Ishikawa (cell line): ENCODE data around the gene RHBDF2.

Source experiments
- CEBPB ChIP-seq: IDR thresholded peaks from 2 replicates; pipeline ENCODE4 v1.6.1; 2012
- CREB1 ChIP-seq: IDR thresholded peaks from 2 replicates; pipeline ENCODE4 v1.6.1; 2012; ENCODE audit warnings: low read depth
- EGR1 ChIP-seq: IDR thresholded peaks from 2 replicates; pipeline ENCODE4 v1.6.1; 2012
- EP300 ChIP-seq: IDR thresholded peaks from 2 replicates; pipeline ENCODE4 v1.6.1; 2012; ENCODE audit warnings: borderline replicate concordance
- FOXM1 ChIP-seq: IDR thresholded peaks from 2 replicates; pipeline ENCODE4 v1.6.1; 2012; ENCODE audit warnings: low read depth, borderline replicate concordance
- MAX ChIP-seq: IDR thresholded peaks from 2 replicates; pipeline ENCODE4 v1.6.1; 2012
- NFIC ChIP-seq: IDR thresholded peaks from 2 replicates; pipeline ENCODE4 v1.6.1; 2012
- RAD21 ChIP-seq: IDR thresholded peaks from 2 replicates; pipeline ENCODE4 v1.6.1; 2012; ENCODE audit warnings: low read depth
- REST ChIP-seq: IDR thresholded peaks from 2 replicates; pipeline ENCODE4 v1.6.1; 2012; ENCODE audit warnings: low read depth, mild to moderate bottlenecking
- TAF1 ChIP-seq: IDR thresholded peaks from 2 replicates; pipeline ENCODE4 v1.6.1; 2012; ENCODE audit warnings: low read depth, mild to moderate bottlenecking
- TCF12 ChIP-seq: IDR thresholded peaks from 2 replicates; pipeline ENCODE4 v1.6.1; 2012; ENCODE audit warnings: low read depth
- TEAD4 ChIP-seq: IDR thresholded peaks from 2 replicates; pipeline ENCODE4 v1.6.1; 2012
- USF1 ChIP-seq: IDR thresholded peaks from 2 replicates; pipeline ENCODE4 v1.6.1; 2012
- YY1 ChIP-seq: IDR thresholded peaks from 2 replicates; pipeline ENCODE4 v1.6.1; 2012; ENCODE audit warnings: low read depth
- ZBTB7A ChIP-seq: IDR thresholded peaks from 2 replicates; pipeline ENCODE4 v1.6.1; 2012; ENCODE audit warnings: low read depth

Gene RHBDF2

GRCh38 chr17:76481071-76481655 is 20.1 kb downstream of the RHBDF2 start:
- TF ChIP-seq EGR1 = no peak
- TF ChIP-seq FOXM1 = no peak
- no peak for TF ChIP-seq MAX
- no peak for TF ChIP-seq RAD21
- TF ChIP-seq EP300 = no peak
- TF ChIP-seq YY1 = no peak
- TF ChIP-seq CEBPB = no peak
- no peak for TF ChIP-seq NFIC
- TF ChIP-seq TAF1 = no peak
- no peak for TF ChIP-seq USF1
- TF ChIP-seq TCF12 = no peak
- no peak for TF ChIP-seq CREB1
- TF ChIP-seq ZBTB7A = no peak
- no peak for TF ChIP-seq REST
- TF ChIP-seq TEAD4 = no peak

GRCh38 chr17:76480632-76481031 is 20.6 kb downstream of the RHBDF2 start:
- TF ChIP-seq EGR1 = no peak
- no peak for TF ChIP-seq TCF12
- no peak for TF ChIP-seq TEAD4
- no peak for TF ChIP-seq CREB1
- no peak for TF ChIP-seq TAF1
- TF ChIP-seq EP300 = no peak
- TF ChIP-seq REST = no peak
- TF ChIP-seq FOXM1 = no peak
- TF ChIP-seq MAX = no peak
- no peak for TF ChIP-seq USF1
- TF ChIP-seq YY1 = no peak
- TF ChIP-seq ZBTB7A = no peak
- TF ChIP-seq CEBPB = no peak
- no peak for TF ChIP-seq RAD21
- TF ChIP-seq NFIC = no peak

GRCh38 chr17:76479515-76480060 is 21.6 kb downstream of the RHBDF2 start:
- TF ChIP-seq EGR1 (no peak), EP300 (no peak), ZBTB7A (no peak), CREB1 (no peak), USF1 (no peak), REST (no peak), CEBPB (no peak), MAX (no peak), TAF1 (no peak), FOXM1 (no peak), TCF12 (no peak), TEAD4 (no peak), YY1 (no peak), RAD21 (no peak), NFIC (no peak)
